Measurements from ENCODE around the gene PSMB5.

PSMB5 gene

GRCh38 chr14:23058654-23059504 lies 24.2 kb upstream of the PSMB5 start:
- DNase-seq = no peak

DNA sequence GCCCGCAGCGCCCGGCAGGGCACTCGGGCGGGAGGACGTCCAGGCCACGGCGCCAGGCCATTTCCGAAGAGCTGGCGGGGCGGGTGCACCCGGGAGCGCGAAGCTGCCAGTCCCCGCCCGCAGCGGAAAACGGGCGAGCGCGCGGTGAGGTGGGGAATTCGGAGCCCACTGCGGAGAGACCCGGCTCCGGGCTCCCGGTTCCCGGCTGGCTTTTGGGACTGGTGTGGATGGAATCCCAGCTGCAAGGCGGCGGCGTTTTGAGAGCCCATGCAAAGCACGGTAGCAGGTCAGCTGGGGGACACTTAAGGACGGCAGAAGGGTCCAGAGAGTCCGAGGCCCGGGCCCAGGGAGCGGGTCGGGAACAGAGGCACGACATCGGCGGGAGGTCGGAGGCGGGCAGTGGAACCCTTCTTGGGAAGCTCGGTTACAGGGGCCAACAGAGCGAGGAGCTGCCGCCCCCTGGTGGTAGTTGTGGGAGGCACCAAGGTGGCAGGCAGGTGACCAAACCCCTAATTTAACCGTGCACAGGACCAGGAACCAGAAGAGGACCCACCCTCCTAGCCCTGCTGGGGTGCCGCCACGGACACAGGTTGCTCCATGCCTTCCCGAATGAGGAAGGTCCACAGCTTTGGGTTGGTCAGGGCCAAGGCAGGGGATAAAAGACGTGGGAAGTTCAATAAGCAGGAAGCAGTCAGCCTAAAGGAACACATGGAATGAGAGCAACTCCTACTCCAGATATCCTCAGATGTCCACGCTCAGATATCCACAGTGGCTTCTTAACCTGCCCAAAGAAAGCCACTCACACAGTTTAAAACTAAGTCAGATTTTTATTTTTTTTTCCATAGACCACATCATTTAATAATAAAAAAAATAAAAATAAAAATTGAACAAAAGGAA lies 23.3 kb upstream of the PSMB5 start:
- DNase-seq = peak; percentile 69 to 86 (median 79)

DNA sequence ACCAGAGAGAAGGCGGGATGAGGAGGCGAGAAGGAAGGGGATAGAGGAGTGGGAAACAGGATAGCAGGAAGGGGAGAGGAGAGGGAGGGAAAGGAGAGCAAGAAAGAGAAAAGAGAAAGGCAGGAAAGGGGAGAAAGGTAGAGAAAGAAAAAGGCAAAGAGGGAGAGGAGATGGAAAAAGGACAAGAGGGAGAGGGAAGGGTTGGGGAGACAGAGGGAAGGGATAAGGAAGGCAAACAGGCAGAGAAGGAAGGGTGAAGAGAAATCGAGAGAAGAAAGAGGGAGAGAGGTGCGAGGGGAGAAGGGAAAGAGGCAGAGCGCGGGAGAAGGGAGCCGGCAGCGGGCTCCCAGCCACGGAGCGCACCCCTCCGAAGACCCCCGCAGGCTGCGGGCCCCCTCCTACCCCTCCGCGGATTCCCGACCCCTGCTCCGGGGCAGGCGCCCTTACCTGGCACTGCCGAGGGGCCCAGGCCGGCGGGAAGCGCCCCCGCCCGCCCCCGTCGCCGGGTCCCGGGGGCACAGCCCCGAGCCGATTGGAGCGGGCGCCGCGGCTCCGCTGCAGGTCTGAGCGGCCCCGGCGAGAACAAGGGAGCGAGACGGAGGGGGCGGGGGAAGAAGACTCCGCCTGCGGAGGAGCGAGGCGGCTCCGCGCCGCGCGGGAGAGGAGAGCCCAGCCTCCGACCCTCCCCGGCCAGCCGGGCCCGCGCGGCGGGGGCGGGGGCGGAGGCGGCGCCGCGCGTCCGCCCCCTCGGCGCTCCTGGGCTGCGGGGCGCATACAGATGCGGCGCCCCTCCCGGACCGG lies 22.5 kb upstream of the PSMB5 start, which contains the start of gene CDH24:
CDH24 (minus strand) TSS at position 565 of the 801 bp plus-strand sequence. CDS start 1,787 bp downstream, outside the sequence.
- DNase-seq = peak; percentile 51 to 70 (median 64)

DNA sequence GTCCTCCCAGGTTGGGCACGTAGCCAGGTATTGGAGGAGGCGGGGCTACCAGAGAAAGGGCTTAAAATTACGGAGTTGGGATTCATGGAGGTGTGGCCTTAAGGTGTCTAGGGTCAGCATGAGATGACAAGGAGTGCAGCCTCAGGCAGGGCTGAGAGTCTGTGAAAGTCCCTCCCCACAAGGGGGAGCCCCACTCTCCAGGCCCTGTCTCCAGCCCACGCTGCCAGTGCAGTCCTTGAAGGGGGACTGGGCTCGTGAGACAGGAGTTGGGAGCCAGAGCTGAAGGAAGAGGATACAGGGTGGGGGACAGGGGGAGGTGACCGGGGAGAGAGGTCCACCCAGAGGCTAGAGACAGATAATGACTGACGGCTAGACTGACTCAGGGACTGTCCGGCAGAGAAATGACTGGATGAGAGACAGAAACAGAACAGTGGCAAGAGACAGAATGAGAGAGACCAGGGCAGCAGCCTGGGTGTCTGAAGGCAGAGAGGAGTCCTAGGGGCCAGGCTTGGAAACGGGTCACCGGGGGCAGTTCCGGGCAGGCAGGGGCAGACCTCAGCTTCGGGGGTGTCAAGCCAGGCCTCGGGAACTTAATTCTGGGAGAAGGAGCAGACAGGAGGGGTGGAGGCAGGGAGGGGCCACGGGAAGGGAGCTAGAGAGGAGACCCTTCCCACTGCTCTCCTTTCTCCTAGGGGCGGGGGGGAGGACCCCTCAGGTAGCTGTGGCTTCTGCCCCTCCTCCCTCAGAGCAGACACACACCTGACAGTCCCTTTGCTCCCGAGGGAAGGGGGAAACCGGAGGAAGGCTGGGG lies 21.6 kb upstream of the PSMB5 start:
- peak; percentile 46 to 65 (median 58) for DNase-seq

DNA sequence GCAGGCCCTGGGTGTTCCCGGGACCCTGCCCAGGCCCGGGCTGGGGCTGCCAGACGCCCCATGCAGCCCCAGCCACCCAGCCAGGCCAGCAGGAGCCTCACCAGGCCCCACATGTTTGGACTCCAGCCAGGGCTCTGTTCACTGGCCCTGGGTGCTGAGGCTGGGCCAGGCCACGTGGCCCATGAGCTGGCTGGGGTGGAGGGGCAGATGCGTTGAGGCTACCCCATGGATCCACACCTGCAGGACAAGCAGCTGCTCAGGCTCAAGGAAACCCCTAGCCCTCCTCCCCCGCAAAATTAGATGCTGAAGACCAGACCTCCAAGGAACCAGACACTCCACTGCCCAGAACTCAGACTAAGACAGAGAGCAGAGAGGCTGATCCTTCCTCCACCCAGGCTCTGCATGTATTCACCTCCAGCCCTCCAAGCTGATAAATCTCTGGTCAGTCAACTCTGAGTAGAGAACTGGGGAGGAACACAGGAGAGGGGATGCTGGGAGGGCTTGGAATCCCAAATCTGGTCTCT lies 21.0 kb upstream of the PSMB5 start:
- DNase-seq = no peak

DNA sequence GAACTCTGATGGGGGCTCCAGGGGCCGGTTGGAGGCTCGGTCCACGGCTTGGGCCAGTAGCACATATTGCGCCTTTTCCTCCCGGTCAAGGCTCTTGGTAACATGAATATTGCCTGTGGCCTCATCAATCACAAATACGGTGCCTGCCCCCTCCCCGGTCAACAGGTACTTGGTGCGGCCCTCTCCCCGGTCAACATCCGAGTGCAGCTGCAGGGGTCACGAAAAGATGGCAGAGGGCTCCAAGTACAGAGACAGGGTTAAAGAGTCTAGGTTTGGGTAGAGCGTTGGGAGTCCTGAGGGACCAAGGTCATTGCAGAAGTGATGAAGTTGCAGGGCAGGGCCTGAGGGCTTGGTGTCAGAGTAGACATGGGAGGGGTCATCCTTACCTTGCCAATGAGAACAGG lies 20.4 kb upstream of the PSMB5 start:
- DNase-seq = no peak

- no peak for DNase-seq
Measured at GRCh38 chr14:23054000-23054811, 19.5 kb upstream of the PSMB5 start.

- DNase-seq = no peak
Measured at GRCh38 chr14:23053426-23053825, 18.7 kb upstream of the PSMB5 start.

- DNase-seq = no peak
Measured at GRCh38 chr14:23052671-23053070, 18.0 kb upstream of the PSMB5 start.

- DNase-seq = no peak
Measured at GRCh38 chr14:23052182-23052623, 17.5 kb upstream of the PSMB5 start.

GRCh38 chr14:23051141-23052057 lies 16.7 kb upstream of the PSMB5 start:
- DNase-seq = no peak

DNA sequence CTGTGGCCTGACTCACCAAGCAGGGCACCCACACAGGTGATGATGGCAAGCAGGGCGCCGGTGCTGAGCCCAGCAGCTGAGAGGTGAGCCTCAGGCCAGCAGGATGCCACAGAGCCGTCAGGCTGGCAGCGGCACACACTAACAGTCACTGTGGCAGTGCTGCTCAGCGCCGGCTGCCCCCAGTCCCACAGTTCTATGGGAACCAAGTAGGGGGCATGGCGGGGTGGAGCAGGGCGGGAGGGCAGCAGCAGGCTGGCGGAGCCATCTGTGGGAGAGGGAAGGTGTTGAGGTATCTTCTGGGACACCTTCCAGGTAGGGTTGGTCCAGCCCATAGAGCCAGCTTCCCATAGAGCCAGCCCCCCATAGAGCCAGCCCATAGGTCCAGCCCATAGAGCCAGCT lies 14.3 kb upstream of the PSMB5 start:
- DNase-seq = no peak

- no peak for DNase-seq
Measured at GRCh38 chr14:23047751-23048693, 13.3 kb upstream of the PSMB5 start.

DNA sequence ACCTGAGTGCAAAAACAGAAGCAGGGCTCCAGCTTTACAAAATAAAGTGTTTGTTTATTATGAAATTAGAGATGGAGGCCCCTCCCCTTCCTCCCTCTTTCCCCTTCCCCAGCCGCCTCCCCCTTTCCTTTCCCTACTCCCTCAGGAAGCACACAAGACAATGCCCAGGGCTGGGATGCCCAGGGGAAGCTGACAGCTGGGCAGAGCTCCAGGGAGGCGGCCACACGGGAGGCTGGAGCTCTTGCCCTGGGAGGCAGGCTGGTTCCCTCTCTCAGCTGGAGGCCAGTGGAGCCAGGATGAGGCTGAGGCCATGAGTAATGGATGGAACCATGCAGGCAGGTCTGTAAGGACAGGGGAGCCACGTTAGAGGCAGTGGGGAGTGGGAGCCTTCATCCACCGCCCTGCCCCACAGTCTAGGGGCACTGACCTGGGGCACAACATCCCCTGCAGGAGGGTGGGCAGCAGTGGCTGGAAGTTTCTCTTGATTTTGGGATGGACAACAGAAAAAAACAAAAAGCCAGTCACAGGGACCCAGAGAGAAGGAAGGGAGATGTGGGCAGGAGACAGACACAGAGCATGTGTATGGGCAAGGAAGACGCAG lies 12.4 kb upstream of the PSMB5 start:
- DNase-seq = no peak

DNA sequence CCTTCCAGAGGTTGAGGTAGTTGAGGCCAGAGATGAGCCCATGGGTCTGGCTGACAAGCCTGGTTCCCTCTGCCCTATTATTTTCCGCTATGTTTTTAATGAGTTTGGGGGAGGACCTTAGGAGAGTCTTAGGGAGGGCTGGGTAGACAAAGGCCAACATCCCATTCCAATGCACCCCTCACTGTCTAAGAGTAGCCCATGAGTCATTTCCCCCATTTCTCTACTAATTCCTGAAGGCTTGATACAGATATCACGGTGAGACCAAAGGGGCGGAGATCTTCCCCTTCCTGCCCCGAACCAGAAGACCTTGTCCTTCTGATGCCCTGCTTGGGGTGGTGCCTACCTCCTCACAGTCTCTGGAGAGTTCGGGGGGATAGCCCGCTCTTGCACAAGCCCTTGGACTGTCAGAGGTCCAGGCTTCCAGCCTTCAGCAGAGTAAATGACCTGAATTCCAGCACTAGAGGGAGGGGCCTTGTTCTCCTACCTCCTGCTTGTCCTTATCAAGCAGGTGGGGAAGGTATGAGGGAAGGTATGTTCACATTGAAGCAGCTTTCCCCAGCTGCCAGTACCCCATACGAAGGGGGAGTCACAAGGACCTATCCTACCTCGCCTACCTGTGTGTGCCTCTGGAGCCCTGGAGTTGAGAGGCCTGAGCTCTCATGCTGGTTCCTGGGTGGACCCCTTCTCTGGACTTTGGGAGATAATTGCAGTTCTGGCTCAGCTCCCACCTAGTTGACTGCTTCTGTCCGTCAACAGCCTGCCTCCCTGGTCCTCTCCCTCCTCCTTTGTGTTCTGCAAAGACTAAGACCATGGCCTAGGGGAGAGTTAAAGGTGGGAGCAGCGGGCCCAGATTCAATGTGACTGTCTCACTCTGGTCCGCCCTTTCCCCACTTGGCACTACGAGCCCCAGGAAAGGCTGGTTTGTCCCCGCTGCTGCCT lies 11.0 kb upstream of the PSMB5 start:
- DNase-seq = no peak

- DNase-seq = no peak
Measured at GRCh38 chr14:23044840-23045239, 10.1 kb upstream of the PSMB5 start.

GRCh38 chr14:23043754-23044153 lies 9.1 kb upstream of the PSMB5 start:
- no peak for DNase-seq

Measured in T-helper 1 cell (primary cell).